Calu3 (cell line): ENCODE results near the gene EIF2AK2. TPM values are rescaled to one million over a fixed set of nuclear protein-coding genes. Genes with fewer than 3 reads are reported as not detected.

Source experiments
- BruUV-seq: library from RNA; stranded (reverse); fragments of 400-500 nt; replicated peaks from 2 replicates; lab custom pipeline; 2021; lab: Mats Ljungman, UMichigan
- CTCF ChIA-PET: fragments of 300-600 bp; sonication (Branson Sonifier 250); formaldehyde crosslinking; loops from one replicate; lab custom pipeline; 2022; ENCODE audit warnings: antibody characterized with exemption; lab: Charles Lee
- DNase-seq: peaks from one replicate; pipeline ENCODE4 v3.0.0; 2022
- H3K27ac Mint-ChIP-seq: one replicate; pipeline ENCODE4 v1.8.0; 2022; ENCODE audit warnings: mixed read lengths; ENCODE audit not compliant: unreplicated experiment
- H3K27me3 Mint-ChIP-seq: one replicate; pipeline ENCODE4 v1.8.0; 2022; ENCODE audit warnings: mixed read lengths; ENCODE audit not compliant: unreplicated experiment
- H3K36me3 Mint-ChIP-seq: one replicate; pipeline ENCODE4 v1.8.0; 2022; ENCODE audit warnings: mild to moderate bottlenecking, moderate library complexity, mixed read lengths; ENCODE audit not compliant: insufficient read depth, unreplicated experiment
- H3K4me1 Mint-ChIP-seq: one replicate; pipeline ENCODE4 v1.8.0; 2022; ENCODE audit warnings: mild to moderate bottlenecking, low read depth, mixed read lengths; ENCODE audit not compliant: unreplicated experiment
- H3K4me3 Mint-ChIP-seq: one replicate; pipeline ENCODE4 v1.8.0; 2022; ENCODE audit warnings: mild to moderate bottlenecking, low read depth, moderate library complexity, mixed read lengths; ENCODE audit not compliant: unreplicated experiment
- H3K9me3 Mint-ChIP-seq: one replicate; pipeline ENCODE4 v1.8.0; 2022; ENCODE audit warnings: low read depth, mixed read lengths; ENCODE audit not compliant: unreplicated experiment
- CTCF ChIP-seq: fragments of 200-600 bp; IDR thresholded peaks from one replicate; pipeline ENCODE4 v1.8.0; 2022; ENCODE audit warnings: antibody characterized with exemption; ENCODE audit not compliant: unreplicated experiment
- intact Hi-C: fragments of 100-400 bp; cut with micrococcal nuclease; formaldehyde crosslinking; loops from one replicate; pipeline ENCODE4 v1.10.0; 2022; ENCODE audit not compliant: unreplicated experiment
- total RNA-seq: library from RNA; stranded (reverse); gene quantifications from 2 replicates; pipeline ENCODE4 v1.2.3, GENCODE V29; 2022

EIF2AK2 gene
- total RNA-seq, 1 experiment from 2014 or later = 91.2 TPM

GRCh38 chr2:37143974-37144373, 12.8 kb downstream of the EIF2AK2 start:
- CTCF ChIA-PET = no interaction called here
- no peak for DNase-seq
- no TSS peak for BruUV-seq
- Mint-ChIP-seq H3K27me3 (no peaks in the 10 kb centered on the region), H3K27ac (no peak overlapping the region), H3K36me3 (peaks cover 58% of the 10 kb centered on the region), H3K4me3 (no peak overlapping the region), H3K9me3 (no peaks in the 10 kb centered on the region), H3K4me1 (peaks cover 13% of the 10 kb centered on the region)
- TF ChIP-seq CTCF = no peak
- intact Hi-C loops = no loop called here

GRCh38 chr2:37142546-37142945, 14.2 kb downstream of the EIF2AK2 start:
- intact Hi-C loops = no loop called here
- H3K27ac Mint-ChIP-seq = no peak overlapping the region
- no peak for TF ChIP-seq CTCF

GRCh38 chr2:37132914-37133313, 23.9 kb downstream of the EIF2AK2 start:
- no TSS peak for BruUV-seq
- Mint-ChIP-seq H3K4me3 (no peak overlapping the region), H3K27me3 (no peaks in the 10 kb centered on the region), H3K27ac (no peak overlapping the region), H3K9me3 (no peaks in the 10 kb centered on the region), H3K4me1 (peaks cover 14% of the 10 kb centered on the region), H3K36me3 (peaks cover 26% of the 10 kb centered on the region)
- TF ChIP-seq CTCF = no peak
- CTCF ChIA-PET = no interaction called here
- DNase-seq = no peak
- intact Hi-C loops = no loop called here

More at GRCh38 chr2:37142546-37142945, 14.2 kb downstream of the EIF2AK2 start:
- Mint-ChIP-seq H3K36me3 (peaks cover 48% of the 10 kb centered on the region), H3K9me3 (no peaks in the 10 kb centered on the region), H3K4me1 (no peaks in the 10 kb centered on the region), H3K4me3 (no peak overlapping the region), H3K27me3 (no peaks in the 10 kb centered on the region)
- no TSS peak for BruUV-seq
- no peak for DNase-seq
- CTCF ChIA-PET = no interaction called here

- no peak for TF ChIP-seq CTCF
- H3K4me3 Mint-ChIP-seq = no peak overlapping the region
- CTCF ChIA-PET = no interaction called here
- no peaks in the 10 kb centered on the region for H3K9me3 Mint-ChIP-seq
- BruUV-seq = no TSS peak
- no peak overlapping the region for H3K27ac Mint-ChIP-seq
- no peaks in the 10 kb centered on the region for H3K4me1 Mint-ChIP-seq
- H3K27me3 Mint-ChIP-seq = no peaks in the 10 kb centered on the region
- intact Hi-C loops = no loop called here
- DNase-seq = no peak
- peaks cover 38% of the 10 kb centered on the region for H3K36me3 Mint-ChIP-seq
Measured at GRCh38 chr2:37125416-37125815, 31.4 kb downstream of the EIF2AK2 start.
